ENCODE data around the gene ASTN2.

DNA sequence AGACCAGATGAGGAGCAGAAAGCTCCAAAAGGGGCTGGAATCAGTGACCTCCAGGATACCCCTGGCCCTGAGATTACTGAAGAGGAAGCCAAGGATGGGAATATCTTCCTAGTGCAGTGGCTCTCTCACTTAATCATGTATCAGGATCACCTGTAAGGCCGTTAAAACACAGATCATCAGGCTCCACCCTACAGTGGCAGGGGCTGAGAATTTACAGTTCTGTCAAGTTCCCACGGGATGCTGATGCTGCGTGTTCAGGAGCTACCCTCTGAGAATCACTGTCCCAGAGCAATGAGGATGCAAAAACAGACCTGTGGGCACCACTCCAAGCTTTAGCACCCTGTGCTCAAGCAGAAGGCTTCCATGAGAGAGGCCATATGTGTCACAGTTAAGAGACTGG, 291.9 kb downstream of the ASTN2 start:
- TF ChIP-seq, protein P1, sequence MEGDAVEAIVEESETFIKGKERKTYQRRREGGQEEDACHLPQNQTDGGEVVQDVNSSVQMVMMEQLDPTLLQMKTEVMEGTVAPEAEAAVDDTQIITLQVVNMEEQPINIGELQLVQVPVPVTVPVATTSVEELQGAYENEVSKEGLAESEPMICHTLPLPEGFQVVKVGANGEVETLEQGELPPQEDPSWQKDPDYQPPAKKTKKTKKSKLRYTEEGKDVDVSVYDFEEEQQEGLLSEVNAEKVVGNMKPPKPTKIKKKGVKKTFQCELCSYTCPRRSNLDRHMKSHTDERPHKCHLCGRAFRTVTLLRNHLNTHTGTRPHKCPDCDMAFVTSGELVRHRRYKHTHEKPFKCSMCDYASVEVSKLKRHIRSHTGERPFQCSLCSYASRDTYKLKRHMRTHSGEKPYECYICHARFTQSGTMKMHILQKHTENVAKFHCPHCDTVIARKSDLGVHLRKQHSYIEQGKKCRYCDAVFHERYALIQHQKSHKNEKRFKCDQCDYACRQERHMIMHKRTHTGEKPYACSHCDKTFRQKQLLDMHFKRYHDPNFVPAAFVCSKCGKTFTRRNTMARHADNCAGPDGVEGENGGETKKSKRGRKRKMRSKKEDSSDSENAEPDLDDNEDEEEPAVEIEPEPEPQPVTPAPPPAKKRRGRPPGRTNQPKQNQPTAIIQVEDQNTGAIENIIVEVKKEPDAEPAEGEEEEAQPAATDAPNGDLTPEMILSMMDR (IDR thresholded peaks at IDR 0.05), result no peak
- TF ChIP-seq EP300 (IDR thresholded peaks at IDR 0.05), result no peak
- no peak for TF ChIP-seq POLR2A (IDR thresholded peaks at IDR 0.05)
- TF ChIP-seq POLR2AphosphoS5 (IDR thresholded peaks at IDR 0.05), result no peak

All from sigmoid colon (tissue), 4 donors.